Activated CD8-positive, alpha-beta T cell treated with anti-CD3 and anti-CD28 coated beads for 36 hours (primary cell): Measurements from ENCODE around the gene CES4A. TPM values are rescaled to one million over a fixed set of nuclear protein-coding genes. Genes with fewer than 3 reads are reported as not detected.
"Not testable (repeated sequence)": the region's sequence is repeated elsewhere in the genome, so short reads cannot be mapped to it uniquely, and the experiment has no call there.

Experiments
- ATAC-seq: fragments of 200-7000 bp; cut with Tn5 transposase; one replicate; pipeline ENCODE4 v1.10.0; 2021; ENCODE audit warnings: mild to moderate bottlenecking, moderate library complexity
- CTCF ChIA-PET: fragments of 350-600 bp; sonication (Branson Sonifier 250); formaldehyde crosslinking; loops from one replicate; lab custom pipeline; 2021; ENCODE audit warnings: antibody characterized with exemption; lab: Charles Lee
- POLR2A ChIA-PET: fragments of 350-600 bp; sonication (Branson Sonifier 250); formaldehyde crosslinking; loops from one replicate; lab custom pipeline; 2021; ENCODE audit warnings: antibody characterized with exemption; lab: Charles Lee
- DNase-seq: peaks from one replicate; pipeline ENCODE4 v3.0.0-alpha.2; 2020
- H3K27ac Mint-ChIP-seq: one replicate; pipeline ENCODE4 v1.8.0; 2021; ENCODE audit warnings: mild to moderate bottlenecking, mixed read lengths
- H3K27me3 Mint-ChIP-seq: one replicate; pipeline ENCODE4 v1.8.0; 2021; ENCODE audit warnings: mixed read lengths
- H3K36me3 Mint-ChIP-seq: one replicate; pipeline ENCODE4 v1.8.0; 2021; ENCODE audit warnings: low read depth, mixed read lengths
- H3K4me1 Mint-ChIP-seq: one replicate; pipeline ENCODE4 v1.8.0; 2021; ENCODE audit warnings: low read depth, mixed read lengths
- H3K4me3 Mint-ChIP-seq: one replicate; pipeline ENCODE4 v1.8.0; 2021; ENCODE audit warnings: mild to moderate bottlenecking, moderate library complexity, mixed read lengths
- H3K9me3 Mint-ChIP-seq: one replicate; pipeline ENCODE4 v1.8.0; 2021; ENCODE audit warnings: mixed read lengths
- CTCF ChIP-seq: fragments of 200-600 bp; IDR thresholded peaks from one replicate; pipeline ENCODE4 v1.8.0; 2022; ENCODE audit warnings: antibody characterized with exemption, mild to moderate bottlenecking
- intact Hi-C: fragments of 100-400 bp; cut with micrococcal nuclease; formaldehyde crosslinking; loops from one replicate; pipeline ENCODE4 v1.10.0; 2022
- total RNA-seq, 2 experiments: library from RNA; stranded (reverse); gene quantifications; one replicate each; pipeline ENCODE4 v1.2.3, GENCODE V29; 2021

CES4A gene
- total RNA-seq, 2 experiments from 2014 or later: 4.5 to 5.9 TPM

DNA sequence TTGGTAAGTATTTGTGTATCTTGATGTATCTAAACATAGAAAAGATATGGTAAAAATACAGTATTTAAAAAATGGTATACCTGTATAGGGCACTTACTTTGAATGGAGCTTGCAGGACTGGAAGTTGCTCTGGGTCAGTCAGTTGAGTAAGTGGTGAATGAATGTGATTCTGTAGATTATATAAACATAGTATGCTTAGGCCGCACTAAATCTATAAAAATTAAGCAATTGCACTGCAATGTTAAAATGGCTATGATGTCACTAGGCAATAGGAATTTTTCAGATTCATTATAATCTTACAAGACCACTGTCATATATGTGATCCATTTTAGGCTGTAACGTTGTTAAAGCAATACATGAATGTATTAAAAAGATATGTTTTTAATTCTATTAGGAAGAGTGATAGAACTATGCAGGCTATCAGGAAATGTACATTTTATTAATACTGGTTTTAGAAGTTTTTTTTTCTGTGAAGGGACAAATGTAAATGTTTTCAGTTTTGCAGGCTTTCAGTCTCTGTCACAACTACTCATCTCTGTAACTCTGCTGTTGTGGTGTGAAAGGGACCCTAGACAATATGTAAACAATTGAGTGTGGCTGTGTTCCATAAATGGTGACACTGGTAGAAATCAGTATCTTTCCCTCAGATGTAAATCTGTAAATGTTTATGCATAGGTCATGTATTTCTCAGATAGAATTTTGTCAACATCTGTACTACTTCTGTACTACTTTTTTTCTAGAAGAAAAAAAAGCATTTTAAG, 51.1 kb downstream of the CES4A start:
- Mint-ChIP-seq H3K4me1 (peaks cover 30% of the 10 kb centered on the region), H3K4me3 (no peak overlapping the region)

DNA sequence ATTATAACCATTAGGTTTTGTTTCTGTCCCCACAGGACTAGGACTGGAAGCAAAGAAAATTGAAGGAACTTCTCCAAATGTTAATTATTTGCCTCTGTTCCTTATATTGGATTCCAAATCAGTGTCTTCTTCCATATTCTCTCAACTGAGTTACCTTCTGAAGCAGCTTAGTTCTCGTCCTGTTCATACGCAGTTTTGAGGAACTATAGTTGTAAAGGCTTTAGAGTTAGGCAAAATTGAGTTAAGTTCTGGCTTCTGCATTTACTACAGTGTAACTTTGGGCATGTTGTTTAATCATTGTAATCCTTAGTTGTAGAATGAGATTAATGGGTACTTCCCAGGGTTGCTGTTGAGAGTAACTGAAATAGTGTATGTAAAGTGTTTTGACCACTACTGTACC, 51.8 kb downstream of the CES4A start:
- ChIA-PET POLR2A (interaction anchor here (1.1 kb wide), 1 partner anchor 42 kb away, joined by 3 read pairs; no protein-coding TSS in a partner anchor), CTCF (no interaction called here)
- intact Hi-C loops: no loop called here
- Mint-ChIP-seq H3K4me3 (no peak overlapping the region), H3K36me3 (peaks cover 39% of the 10 kb centered on the region), H3K27ac (no peak overlapping the region), H3K27me3 (no peaks in the 10 kb centered on the region), H3K9me3 (no peaks in the 10 kb centered on the region), H3K4me1 (peaks cover 24% of the 10 kb centered on the region)
- no peak for ATAC-seq
- no peak for TF ChIP-seq CTCF
- no peak for DNase-seq

More for the DNA sequence above, 51.1 kb downstream of the CES4A start:
- ChIA-PET CTCF (interaction anchor here (0.9 kb wide), 1 partner anchor 62 kb away, joined by 3 read pairs; no protein-coding TSS in a partner anchor), POLR2A (no interaction called here)
- no peaks in the 10 kb centered on the region for H3K9me3 Mint-ChIP-seq
- H3K27me3 Mint-ChIP-seq: no peaks in the 10 kb centered on the region
- H3K36me3 Mint-ChIP-seq: peaks cover 46% of the 10 kb centered on the region
- TF ChIP-seq CTCF: no peak
- intact Hi-C loops: no loop called here
- ATAC-seq (no peak), DNase-seq (no peak)
- no peak overlapping the region for H3K27ac Mint-ChIP-seq

DNA sequence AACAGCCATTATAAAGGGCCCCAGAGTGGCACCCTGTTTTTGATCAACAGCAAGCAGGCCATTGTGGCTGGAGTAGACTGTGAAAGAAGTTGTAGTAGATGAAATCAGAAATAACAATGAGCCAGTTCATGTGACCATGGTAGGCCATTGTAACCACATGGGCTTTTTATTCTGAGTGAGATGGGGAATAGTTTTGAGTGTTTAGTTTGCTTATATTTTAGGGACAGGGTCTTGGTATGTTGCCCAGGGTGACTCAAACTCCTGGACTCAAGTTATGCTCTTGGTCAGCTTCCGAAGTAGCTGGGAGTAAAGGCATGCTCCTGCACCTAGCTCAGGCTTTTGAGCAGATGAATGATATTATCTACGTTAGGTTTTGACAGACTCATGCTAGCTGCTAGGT, 52.5 kb downstream of the CES4A start:
- Mint-ChIP-seq H3K4me1 (peaks cover 20% of the 10 kb centered on the region), H3K27ac (no peak overlapping the region), H3K9me3 (no peaks in the 10 kb centered on the region), H3K4me3 (no peak overlapping the region), H3K27me3 (no peaks in the 10 kb centered on the region), H3K36me3 (peaks cover 36% of the 10 kb centered on the region)
- ChIA-PET POLR2A (interaction anchor here (1.1 kb wide), 2 partner anchors 39 to 41 kb away, joined by 3 to 4 read pairs; no protein-coding TSS in a partner anchor), CTCF (interaction anchor here (0.6 to 1.5 kb wide), 2 partner anchors 12 to 23 kb away, joined by 3 read pairs; partner anchors contain the start of gene CBFB)
- no peak for DNase-seq
- TF ChIP-seq CTCF: no peak
- ATAC-seq: no peak
- intact Hi-C loops: no loop called here

DNA sequence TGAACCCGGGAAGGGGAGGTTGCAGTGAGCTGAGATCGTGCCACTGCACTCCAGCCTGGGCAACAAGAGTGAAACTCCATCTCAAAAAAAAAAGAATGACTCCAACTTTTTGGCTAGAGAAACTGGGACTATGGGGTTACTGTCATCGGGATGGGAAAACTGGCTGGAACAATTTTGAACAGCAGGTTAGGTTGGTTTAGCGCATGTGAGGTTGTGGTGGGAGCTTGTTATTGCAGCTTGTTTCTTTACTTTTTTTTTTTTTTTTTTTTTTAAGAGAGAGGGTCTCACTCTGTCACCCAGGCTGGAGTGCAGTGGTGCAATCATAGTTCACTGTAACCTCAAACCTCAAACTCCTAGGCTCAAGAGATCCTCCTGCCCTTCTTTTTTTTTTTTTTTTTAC, 53.1 kb downstream of the CES4A start:
- POLR2A ChIA-PET: interaction anchor here (0.6 to 1.1 kb wide), 2 partner anchors 39 to 357 kb away, joined by 3 to 4 read pairs; no protein-coding TSS in a partner anchor
- ATAC-seq, H3K27ac Mint-ChIP-seq, H3K27me3 Mint-ChIP-seq, intact Hi-C loops, H3K4me3 Mint-ChIP-seq, DNase-seq, H3K9me3 Mint-ChIP-seq: not testable (repeated sequence)
- Mint-ChIP-seq H3K36me3 (peaks cover 38% of the 10 kb centered on the region), H3K4me1 (peaks cover 17% of the 10 kb centered on the region)
- CTCF ChIA-PET: interaction anchor here (1.5 to 3.4 kb wide), 2 partner anchors 24 to 114 kb away, joined by 3 to 19 read pairs; no protein-coding TSS in a partner anchor

DNA sequence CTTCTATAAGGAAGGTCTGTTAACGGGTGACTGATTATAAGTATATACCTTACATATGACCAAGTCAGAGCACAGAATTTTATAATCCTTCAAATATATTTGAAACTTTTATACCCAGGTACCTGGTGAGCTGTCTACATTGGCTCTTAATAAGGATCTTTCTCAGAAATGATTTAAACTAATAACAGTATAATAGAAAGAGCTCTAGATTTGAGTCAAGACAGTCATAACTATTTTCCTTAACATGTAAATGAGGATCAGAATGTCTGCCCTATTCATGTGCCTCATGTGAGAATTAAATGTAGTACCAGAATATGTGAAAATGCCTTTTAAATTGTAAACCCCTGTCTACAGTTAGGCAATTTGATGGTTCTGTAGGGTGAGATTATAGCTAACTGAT, 55.0 kb downstream of the CES4A start:
- peaks cover 16% of the 10 kb centered on the region for H3K4me1 Mint-ChIP-seq
- no peak overlapping the region for H3K27ac Mint-ChIP-seq
- no peaks in the 10 kb centered on the region for H3K27me3 Mint-ChIP-seq
- H3K9me3 Mint-ChIP-seq: no peaks in the 10 kb centered on the region
- DNase-seq (no peak), ATAC-seq (no peak)
- TF ChIP-seq CTCF: no peak
- H3K4me3 Mint-ChIP-seq: no peak overlapping the region
- H3K36me3 Mint-ChIP-seq: peaks cover 34% of the 10 kb centered on the region
- POLR2A ChIA-PET: interaction anchor here (0.7 to 2.2 kb wide), 5 partner anchors 9 to 70 kb away, joined by 3 to 14 read pairs (median 3); no protein-coding TSS in a partner anchor
- CTCF ChIA-PET: interaction anchor here (1.1 to 3.4 kb wide), 9 partner anchors 10 to 115 kb away, joined by 3 to 21 read pairs (median 4); partner anchors contain the start of gene CES3
- intact Hi-C loops: no loop called here
